Testis (tissue), 2 donors: ENCODE data around the gene GCHFR.

Experiments used
- POLR2A ChIP-seq: fragments of 450-650 bp; IDR thresholded peaks from one replicate; pipeline ENCODE4 v1.6.1; 2017; ENCODE audit warnings: antibody characterized with exemption, mild to moderate bottlenecking, moderate library complexity
- TF ChIP-seq, protein P1 (sequence below), 3 experiments: fragments of 450-650 bp in 2 of 3; fragments of 200-600 bp in 1 of 3; sonication (generic) in 1 of 3; IDR thresholded peaks; one replicate each; pipeline ENCODE4 v1.5.1; 2016 to 2019; ENCODE audit warnings: antibody characterized with exemption in 3 of 3, mild to moderate bottlenecking in 2 of 3, moderate library complexity in 1 of 3

DNA sequence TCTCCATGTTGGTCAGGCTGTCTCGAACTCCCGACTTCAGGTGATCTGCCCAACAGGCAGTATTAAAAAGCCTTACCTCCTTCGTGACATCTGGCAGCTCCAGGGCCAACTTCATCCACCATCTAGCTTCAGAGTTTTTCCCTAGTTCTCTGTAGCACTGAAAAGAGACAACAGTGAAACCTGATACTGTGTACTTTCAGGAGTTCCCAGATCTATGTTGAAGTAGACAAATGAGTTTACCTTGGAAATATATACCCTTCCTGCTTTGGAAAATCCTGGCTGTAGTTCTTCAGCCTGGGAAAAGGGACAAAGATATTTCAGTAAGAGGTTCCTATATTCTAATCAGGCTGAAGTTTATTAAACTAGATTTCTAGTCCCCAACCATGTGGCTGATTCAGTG lies 26.8 kb upstream of the GCHFR start:
- TF ChIP-seq, protein P1, sequence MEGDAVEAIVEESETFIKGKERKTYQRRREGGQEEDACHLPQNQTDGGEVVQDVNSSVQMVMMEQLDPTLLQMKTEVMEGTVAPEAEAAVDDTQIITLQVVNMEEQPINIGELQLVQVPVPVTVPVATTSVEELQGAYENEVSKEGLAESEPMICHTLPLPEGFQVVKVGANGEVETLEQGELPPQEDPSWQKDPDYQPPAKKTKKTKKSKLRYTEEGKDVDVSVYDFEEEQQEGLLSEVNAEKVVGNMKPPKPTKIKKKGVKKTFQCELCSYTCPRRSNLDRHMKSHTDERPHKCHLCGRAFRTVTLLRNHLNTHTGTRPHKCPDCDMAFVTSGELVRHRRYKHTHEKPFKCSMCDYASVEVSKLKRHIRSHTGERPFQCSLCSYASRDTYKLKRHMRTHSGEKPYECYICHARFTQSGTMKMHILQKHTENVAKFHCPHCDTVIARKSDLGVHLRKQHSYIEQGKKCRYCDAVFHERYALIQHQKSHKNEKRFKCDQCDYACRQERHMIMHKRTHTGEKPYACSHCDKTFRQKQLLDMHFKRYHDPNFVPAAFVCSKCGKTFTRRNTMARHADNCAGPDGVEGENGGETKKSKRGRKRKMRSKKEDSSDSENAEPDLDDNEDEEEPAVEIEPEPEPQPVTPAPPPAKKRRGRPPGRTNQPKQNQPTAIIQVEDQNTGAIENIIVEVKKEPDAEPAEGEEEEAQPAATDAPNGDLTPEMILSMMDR (IDR thresholded peaks at IDR 0.05) = no peak
- TF ChIP-seq POLR2A = no peak
